GM19397 (cell line): ENCODE measurements around the gene RPGR.

ENCODE experiments used
- ATAC-seq: cut with Tn5 transposase; IDR thresholded peaks from one replicate; pipeline ENCODE4 v1.9.1; 2021; ENCODE audit warnings: mild to moderate bottlenecking, moderate library complexity; ENCODE audit not compliant: unreplicated experiment

Gene RPGR

GRCh38 chrX:38327007-38327774 lies at the start of gene RPGR:
Gene RPGR, minus strand, starts transcription at chrX:38327509. Its CDS starts 142 bp downstream, at chrX:38327367.
- peak; percentile 98 for ATAC-seq

- ATAC-seq = no peak
Observed at GRCh38 chrX:38376747-38377146, 49.4 kb upstream of the RPGR start.

- ATAC-seq = no peak
Observed at GRCh38 chrX:38375891-38376290, 48.6 kb upstream of the RPGR start.

GRCh38 chrX:38374431-38374830 lies 47.1 kb upstream of the RPGR start:
- no peak for ATAC-seq

- no peak for ATAC-seq
Observed at GRCh38 chrX:38371641-38372040, 44.3 kb upstream of the RPGR start.

- no peak for ATAC-seq
Observed at GRCh38 chrX:38368774-38369173, 41.5 kb upstream of the RPGR start.

GRCh38 chrX:38365954-38366353 lies 38.6 kb upstream of the RPGR start:
- no peak for ATAC-seq

- ATAC-seq = no peak
Observed at GRCh38 chrX:38363046-38363445, 35.7 kb upstream of the RPGR start.

- ATAC-seq = no peak
Observed at GRCh38 chrX:38357747-38358673, 30.7 kb upstream of the RPGR start.

GRCh38 chrX:38356401-38356800 lies 29.1 kb upstream of the RPGR start:
- no peak for ATAC-seq

- no peak for ATAC-seq
Observed at GRCh38 chrX:38352362-38352761, 25.1 kb upstream of the RPGR start, which contains the start of gene OTC. Gene OTC, plus strand, starts transcription at chrX:38352604. Its CDS starts 93 bp downstream, at chrX:38352697.

GRCh38 chrX:38351346-38351745 lies 24.0 kb upstream of the RPGR start:
- no peak for ATAC-seq

- no peak for ATAC-seq
Observed at GRCh38 chrX:38347136-38347535, 19.8 kb upstream of the RPGR start.

GRCh38 chrX:38346150-38346549 lies 18.8 kb upstream of the RPGR start:
- ATAC-seq = no peak

GRCh38 chrX:38342853-38343778 lies 15.8 kb upstream of the RPGR start:
- ATAC-seq = no peak

GRCh38 chrX:38341442-38341841 lies 14.1 kb upstream of the RPGR start:
- ATAC-seq = no peak

- no peak for ATAC-seq
Observed at GRCh38 chrX:38336538-38337240, 9.4 kb upstream of the RPGR start.

- ATAC-seq = no peak
Observed at GRCh38 chrX:38335382-38335781, 8.1 kb upstream of the RPGR start.

- no peak for ATAC-seq
Observed at GRCh38 chrX:38332505-38332904, 5.2 kb upstream of the RPGR start.

GRCh38 chrX:38327775-38328081 lies 419 bp upstream of the RPGR start:
- ATAC-seq = no peak
